HG03135 (cell line): ENCODE measurements around the gene UCN2.

Experiments used
- ATAC-seq: cut with Tn5 transposase; IDR thresholded peaks from one replicate; pipeline ENCODE4 v1.9.1; 2021; ENCODE audit warnings: mild to moderate bottlenecking, moderate library complexity; ENCODE audit not compliant: unreplicated experiment

Gene UCN2, protein sequence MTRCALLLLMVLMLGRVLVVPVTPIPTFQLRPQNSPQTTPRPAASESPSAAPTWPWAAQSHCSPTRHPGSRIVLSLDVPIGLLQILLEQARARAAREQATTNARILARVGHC

GRCh38 chr3:48563382-48563918, at the start of gene UCN2:
TSS of gene UCN2 (minus strand) at chr3:48563781. CDS start at chr3:48563124, 657 bp downstream.
- no peak for ATAC-seq

GRCh38 chr3:48612309-48612708, 48.7 kb upstream of the UCN2 start:
- no peak for ATAC-seq

DNA sequence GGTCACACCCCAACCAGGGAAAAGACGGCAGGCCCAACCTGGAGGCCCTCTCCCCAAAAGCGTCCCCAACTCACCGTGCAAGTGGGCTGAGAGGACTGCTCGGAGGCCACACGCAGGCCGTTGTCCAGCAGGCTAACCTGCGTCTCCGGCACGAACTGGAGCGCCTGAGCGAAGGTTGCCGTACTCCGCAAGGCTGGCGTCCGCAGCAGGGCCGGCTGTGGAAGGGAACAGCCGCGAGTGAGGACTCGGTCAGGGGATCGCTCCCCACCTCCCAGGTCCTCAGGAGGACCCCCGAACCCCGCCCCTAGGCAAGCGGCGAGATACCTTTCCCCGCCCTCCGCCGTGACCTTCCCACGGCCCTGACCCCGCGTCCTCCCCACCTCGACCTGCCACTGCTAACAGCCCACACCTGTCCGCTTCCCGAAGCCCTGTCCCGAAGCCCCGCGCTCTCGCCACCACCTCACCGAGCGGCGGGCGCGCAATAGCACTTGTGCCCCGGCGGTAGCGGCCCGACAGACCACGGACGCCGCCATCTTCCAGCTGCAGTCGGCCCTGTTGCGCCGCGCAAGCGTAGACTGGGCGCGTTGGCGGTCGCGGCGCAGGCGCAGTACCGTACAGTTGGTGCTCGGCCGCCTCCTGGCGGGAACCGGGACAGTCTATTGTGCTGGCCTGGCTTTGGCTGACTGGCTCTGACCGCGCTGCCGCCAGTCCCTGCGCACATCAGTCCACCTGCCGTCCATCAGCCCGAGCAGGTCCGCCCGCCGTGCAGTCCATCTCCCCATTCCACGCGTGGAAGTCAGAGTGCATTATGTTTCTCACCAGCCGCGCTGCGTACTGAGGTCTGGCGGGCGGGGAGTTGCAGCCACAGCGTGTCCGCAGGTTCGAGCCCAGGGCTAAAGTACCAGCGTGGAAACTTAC, 45.8 kb upstream of the UCN2 start, which contains the start of gene UQCRC1:
UQCRC1 (minus strand) TSS at position 559 of the 918 bp plus-strand sequence; CDS start at position 533, 26 bp downstream.
- peak; percentile 97 for ATAC-seq

DNA sequence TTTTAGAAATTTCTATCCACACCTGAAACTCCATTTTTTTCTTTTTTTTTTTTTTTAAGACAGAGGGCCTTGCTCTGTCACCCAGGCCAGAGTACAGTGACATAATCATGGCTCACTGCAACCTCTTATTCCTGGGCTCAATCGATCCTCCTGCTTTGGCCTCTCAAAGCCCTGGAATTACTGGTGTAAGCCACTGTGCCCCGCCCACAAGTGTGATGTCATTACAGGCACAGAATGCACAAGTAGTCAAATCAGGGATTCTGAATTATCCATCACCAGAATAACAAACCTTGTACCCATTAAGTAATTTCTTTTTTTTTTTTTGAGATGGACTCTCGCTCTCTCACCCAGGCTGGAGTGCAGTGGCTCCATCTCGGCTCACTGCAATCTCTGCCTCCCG, 43.9 kb upstream of the UCN2 start:
- ATAC-seq, result no peak

- no peak for ATAC-seq
Measured at GRCh38 chr3:48601622-48601994, 38.0 kb upstream of the UCN2 start.

DNA sequence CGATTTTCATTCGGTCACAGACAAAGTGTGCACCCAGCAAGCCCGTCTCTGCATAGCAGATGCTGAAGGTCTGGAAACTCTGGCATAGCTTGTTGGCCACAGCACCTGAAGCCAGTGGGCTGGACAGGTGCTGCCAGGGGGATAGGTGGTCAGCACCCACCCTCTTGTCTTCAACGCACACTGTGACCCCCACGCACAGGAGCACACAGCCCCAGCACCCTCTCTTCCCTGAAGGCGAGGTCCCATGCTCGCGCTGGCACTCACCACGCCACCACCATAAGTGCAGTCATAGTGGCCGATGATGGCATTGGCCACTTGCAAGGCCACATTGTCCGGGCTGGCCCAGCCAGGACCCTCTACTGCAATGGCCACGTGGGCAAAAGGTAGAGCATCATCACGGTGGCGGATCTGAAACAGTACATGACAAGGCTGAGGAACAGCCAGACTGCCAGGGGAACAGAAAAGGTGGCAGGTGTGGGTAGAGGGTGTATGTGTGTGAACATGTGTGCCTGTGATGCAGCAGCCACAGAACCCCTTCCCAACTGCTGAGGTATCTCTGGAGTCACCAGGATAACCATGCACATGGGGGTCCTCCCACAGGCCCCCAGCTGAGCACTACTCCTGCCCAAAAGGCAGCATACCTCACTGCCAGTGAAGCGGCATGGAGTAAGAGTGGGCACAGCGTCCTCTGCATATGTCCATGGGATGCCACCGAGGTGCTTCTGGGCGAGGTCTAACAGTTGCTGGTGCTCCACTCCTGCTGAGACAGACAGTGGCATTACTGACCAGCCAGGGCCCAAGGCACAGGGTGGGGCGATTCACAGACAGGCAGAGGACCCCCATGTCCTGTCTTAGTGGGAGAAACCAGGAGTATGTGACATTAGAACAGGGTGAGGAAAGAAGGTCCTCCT, 37.4 kb upstream of the UCN2 start:
- ATAC-seq, result no peak

- ATAC-seq, result no peak
Measured at GRCh38 chr3:48599509-48600285, 36.1 kb upstream of the UCN2 start.

GRCh38 chr3:48599077-48599501, 35.5 kb upstream of the UCN2 start:
- no peak for ATAC-seq

DNA sequence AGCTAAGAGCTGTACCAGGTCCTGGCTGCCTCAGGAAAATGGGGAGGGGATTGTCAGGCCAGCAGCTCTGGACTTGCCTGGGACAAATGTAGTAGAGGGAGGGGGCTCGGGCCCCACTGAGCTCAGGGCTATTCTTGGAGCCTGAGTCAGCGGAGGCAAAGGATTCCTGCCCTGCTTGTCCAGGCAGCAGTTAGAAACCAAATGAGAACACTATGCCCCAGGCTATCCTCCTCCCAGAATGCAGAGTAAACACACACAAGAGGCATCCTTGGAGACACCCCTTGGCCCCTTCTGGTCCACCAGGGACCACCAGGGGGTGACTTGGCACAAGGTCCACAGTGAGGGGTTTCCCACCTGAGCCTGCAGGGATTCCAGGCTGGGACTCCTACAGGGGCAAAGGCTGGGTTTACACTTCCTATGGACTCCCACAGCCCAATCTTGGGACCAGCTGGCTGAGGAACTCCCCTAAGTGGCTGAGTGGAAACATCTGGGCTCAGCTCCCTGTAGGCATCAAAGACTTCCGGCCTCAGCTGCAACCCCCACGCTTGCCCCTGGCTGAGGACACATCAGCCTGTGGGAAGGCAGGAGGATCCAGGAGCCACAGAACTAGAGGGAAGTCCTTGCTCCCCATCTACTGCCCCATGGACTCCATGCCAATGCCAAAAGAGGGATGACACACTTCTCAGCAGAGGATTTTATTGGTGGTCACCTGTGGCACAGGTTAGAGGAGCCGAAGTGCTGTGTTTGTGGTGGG, 34.9 kb upstream of the UCN2 start:
- no peak for ATAC-seq

DNA sequence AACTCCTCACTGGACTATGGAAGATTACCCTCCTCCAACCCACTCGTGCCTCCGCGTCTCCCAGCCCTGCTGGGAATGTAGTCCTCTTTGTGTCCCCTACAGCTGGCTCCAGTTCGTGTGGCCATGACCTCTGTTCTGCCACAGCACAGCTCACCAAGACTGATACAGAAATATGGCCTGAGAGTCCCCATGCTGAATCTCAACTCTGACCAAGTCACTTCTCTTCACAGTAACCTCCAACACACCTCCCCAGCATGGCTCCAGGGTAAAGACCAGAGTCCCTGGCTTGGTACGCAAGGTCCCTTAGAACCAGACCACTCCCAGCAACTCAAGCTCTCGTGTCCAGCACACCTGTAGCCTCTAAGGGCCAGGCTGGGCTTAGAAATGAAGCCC, 33.8 kb upstream of the UCN2 start:
- ATAC-seq, result no peak

GRCh38 chr3:48596676-48597407, 33.3 kb upstream of the UCN2 start:
- ATAC-seq, result no peak

GRCh38 chr3:48596157-48596556, 32.6 kb upstream of the UCN2 start:
- ATAC-seq, result no peak

- ATAC-seq, result no peak
Measured at GRCh38 chr3:48595526-48596121, 32.0 kb upstream of the UCN2 start.

DNA sequence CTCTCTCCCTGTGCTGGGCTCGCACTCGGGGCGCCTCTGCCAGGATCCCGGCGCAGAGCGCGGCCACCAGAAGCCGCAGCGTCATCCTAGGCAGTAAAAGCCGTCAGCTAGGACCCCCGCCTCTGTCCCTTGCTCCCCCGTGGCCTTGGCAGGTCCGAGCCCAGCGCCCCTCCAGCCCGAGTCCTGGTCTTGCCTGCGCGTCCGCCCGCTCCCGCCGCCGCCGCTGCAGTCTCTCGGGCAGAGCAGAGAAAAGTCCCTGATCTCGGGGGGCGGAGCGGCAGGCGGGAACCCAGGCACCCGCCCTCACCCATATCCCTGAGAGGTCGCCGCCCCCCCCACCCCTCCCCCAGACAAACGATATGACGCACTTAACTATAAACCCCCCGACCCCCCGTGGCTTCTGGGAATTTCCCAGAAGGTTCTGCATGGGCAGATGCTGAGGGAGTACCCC, 31.5 kb upstream of the UCN2 start, which contains the start of gene COL7A1:
COL7A1 (minus strand) TSS at position 255 of the 451 bp plus-strand sequence; CDS start at position 85, 170 bp downstream.
- no peak for ATAC-seq

- no peak for ATAC-seq
Measured at GRCh38 chr3:48594417-48595049, 31.0 kb upstream of the UCN2 start.

DNA sequence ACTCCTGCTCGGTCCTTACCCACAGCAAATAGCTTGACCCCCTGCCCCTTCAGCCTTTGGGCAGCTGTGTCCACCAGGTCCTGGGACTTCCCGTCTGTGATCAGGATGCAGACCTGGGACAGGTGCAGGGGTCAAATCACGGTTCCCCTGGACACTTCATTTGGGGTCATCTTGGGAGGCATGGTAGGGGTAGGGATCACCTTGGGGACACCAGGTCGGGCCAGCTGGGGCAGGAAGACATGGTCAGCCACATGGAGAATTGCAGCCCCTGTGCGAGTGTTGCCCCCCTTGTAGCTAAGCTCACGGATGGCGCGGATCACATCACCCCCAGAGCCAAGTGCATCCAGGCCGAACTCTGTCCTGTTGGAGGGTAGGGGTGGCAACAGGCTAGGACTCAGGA, 29.8 kb upstream of the UCN2 start:
- no peak for ATAC-seq

DNA sequence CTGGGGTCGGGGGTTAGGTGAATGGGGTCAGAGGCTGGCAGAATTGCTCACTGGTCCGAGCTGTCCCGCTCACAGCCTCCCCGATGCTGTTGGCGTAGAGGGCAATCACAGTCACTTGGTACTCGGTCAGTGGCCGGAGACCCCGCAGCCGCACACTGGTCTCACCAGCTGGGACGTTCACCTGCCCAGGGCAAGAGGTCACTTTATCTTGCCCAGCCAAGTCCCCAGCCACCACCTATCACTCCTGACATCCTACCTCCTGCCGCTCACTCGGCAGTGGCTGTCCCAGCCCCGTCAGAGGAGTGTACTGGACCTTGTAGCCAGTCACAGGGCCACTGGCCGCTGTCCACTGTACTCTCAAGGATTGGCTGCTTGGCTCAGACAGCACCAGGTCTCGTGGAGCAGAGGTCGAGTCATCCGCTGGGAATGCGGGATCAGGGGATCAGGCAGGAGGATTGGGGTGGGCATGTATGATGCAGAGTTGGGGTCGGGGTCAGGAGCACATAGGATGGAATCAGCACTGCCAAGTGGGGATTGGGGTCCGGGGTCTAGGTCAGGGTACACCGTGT, 29.0 kb upstream of the UCN2 start:
- no peak for ATAC-seq
